Naive B cell (primary cell): Measurements from ENCODE around the gene GFY. TPM values are rescaled to one million over a fixed set of nuclear protein-coding genes. Genes with fewer than 3 reads are reported as not detected.

Experiments
- ATAC-seq, 2 donors: fragments of 150-1000 bp; cut with Tn5 transposase; 2 replicates each; pipeline ENCODE4 v1.10.0; 2021; ENCODE audit warnings: low read depth in 2 of 2, mild to moderate bottlenecking in 2 of 2, moderate library complexity in 2 of 2
- DNase-seq: peaks from one replicate; pipeline ENCODE4 v3.0.0; 2022
- H3K27ac Mint-ChIP-seq, 6 donors: one replicate each; pipeline ENCODE4 v1.8.0; 2020 to 2022; ENCODE audit warnings: mild to moderate bottlenecking in 6 of 6, mixed read lengths in 6 of 6, moderate library complexity in 5 of 6, inconsistent platforms in 2 of 6
- H3K27me3 Mint-ChIP-seq, 3 donors: one replicate each; pipeline ENCODE4 v1.8.0; 2021 to 2022; ENCODE audit warnings: mixed read lengths in 3 of 3, mild to moderate bottlenecking in 1 of 3
- H3K36me3 Mint-ChIP-seq, 2 donors: one replicate each; pipeline ENCODE4 v1.8.0; 2020 to 2022; ENCODE audit warnings: mixed read lengths in 2 of 2, inconsistent platforms in 1 of 2, mild to moderate bottlenecking in 1 of 2
- H3K4me1 Mint-ChIP-seq, 3 donors: one replicate each; pipeline ENCODE4 v1.8.0; 2020 to 2022; ENCODE audit warnings: mixed read lengths in 3 of 3, inconsistent platforms in 1 of 3, mild to moderate bottlenecking in 1 of 3, moderate library complexity in 1 of 3
- H3K4me3 Mint-ChIP-seq, 8 donors: one replicate each; pipeline ENCODE4 v1.8.0; 2020 to 2022; ENCODE audit warnings: mild to moderate bottlenecking in 8 of 8, mixed read lengths in 8 of 8, moderate library complexity in 8 of 8, inconsistent platforms in 2 of 8
- H3K9me3 Mint-ChIP-seq, 7 donors: one replicate each; pipeline ENCODE4 v1.8.0; 2020 to 2022; ENCODE audit warnings: mixed read lengths in 7 of 7, mild to moderate bottlenecking in 5 of 7, inconsistent platforms in 2 of 7, moderate library complexity in 1 of 7
- polyA plus RNA-seq, 6 donors: library from polyadenylated mRNA; unstranded; fragments of 300-500 nt; fragmentation: Illumina TruSeq; gene quantifications; one replicate each; pipeline ENCODE4 v1.2.3, GENCODE V29; 2021; ENCODE audit warnings: low read depth in 6 of 6

GFY gene
- polyA plus RNA-seq, 6 donors from 2014 or later: not detected

DNA sequence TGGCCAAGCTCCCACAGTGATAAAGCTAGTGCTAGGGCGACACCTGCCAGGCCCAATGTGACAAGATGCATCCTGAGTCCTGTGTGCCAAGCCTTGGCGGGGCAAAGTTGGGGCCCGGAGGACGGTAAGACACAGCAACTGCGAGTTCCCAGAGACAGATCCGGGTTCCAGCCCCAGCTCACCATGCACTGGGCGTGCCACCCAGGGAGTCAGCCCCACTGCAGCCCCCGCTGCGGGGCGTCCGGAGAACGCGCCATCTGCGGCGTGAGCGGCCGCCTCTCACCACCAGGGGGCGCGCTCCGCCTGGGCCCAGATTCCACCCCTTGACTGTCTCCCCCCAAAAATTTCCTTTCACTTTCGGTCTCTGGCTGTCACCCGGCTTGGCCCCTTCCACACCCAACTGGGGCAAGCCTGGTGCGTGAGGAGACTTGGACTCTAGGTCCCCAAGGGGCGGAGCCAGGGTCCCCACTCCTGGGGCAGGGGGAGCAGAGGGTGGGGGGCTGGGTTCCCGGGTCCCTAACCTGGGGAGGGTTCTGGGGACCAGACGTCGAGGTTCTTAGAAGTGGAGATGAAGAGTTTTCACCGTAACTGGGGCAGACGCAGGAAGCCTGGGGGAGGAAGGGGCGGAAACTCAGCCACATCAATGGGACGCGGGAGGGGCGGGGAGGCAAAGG lies 48.8 kb downstream of the GFY start, which contains the start of gene FLT3LG:
TSS of gene FLT3LG (plus strand) at position 348 of the 674 bp plus-strand sequence. CDS start 425 bp downstream, outside the sequence.
- Mint-ChIP-seq H3K4me3 (peak within 1 kb of the TSS; percentile 81 to 96 (median 91)), H3K27ac (peak within 1 kb of the TSS; percentile 95 to 98 (median 97)), H3K9me3 (peaks cover 0 to 6% (median 0%) of the 10 kb centered on the region in 7 donors), H3K27me3 (no peaks in the 10 kb centered on the region), H3K36me3 (peaks cover 0 to 2% of the 10 kb centered on the region in 2 donors), H3K4me1 (peaks cover 39 to 61% (median 50%) of the 10 kb centered on the region in 3 donors)
- DNase-seq (peak; percentile 92), ATAC-seq (peak; percentile 41 to 54)

DNA sequence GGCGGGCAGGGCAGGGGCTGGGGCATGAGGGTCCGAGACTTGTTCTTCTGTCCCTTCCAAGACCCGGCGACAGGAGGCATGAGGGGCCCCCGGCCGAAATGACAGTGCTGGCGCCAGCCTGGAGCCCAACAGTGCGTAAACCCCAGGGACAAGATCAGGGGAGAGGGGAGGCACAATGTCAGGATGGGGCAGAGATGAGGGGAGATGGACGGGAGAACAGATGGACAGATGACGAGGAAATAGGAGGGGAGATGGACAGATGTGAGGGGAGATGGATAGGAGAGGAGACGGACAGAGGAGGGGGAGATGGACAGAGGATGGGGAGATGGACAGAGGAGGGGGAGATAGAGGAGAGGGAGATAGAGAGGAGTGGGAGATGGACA lies 49.3 kb downstream of the GFY start:
- ATAC-seq (no peak), DNase-seq (no peak)
- Mint-ChIP-seq H3K9me3 (peaks cover 0 to 6% (median 0%) of the 10 kb centered on the region in 7 donors), H3K4me3 (peak overlapping the region; percentile 81 to 96 (median 91)), H3K36me3 (no peaks in the 10 kb centered on the region), H3K4me1 (peaks cover 37 to 58% (median 52%) of the 10 kb centered on the region in 3 donors), H3K27me3 (no peaks in the 10 kb centered on the region), H3K27ac (peak overlapping the region; percentile 95 to 98 (median 97))

DNA sequence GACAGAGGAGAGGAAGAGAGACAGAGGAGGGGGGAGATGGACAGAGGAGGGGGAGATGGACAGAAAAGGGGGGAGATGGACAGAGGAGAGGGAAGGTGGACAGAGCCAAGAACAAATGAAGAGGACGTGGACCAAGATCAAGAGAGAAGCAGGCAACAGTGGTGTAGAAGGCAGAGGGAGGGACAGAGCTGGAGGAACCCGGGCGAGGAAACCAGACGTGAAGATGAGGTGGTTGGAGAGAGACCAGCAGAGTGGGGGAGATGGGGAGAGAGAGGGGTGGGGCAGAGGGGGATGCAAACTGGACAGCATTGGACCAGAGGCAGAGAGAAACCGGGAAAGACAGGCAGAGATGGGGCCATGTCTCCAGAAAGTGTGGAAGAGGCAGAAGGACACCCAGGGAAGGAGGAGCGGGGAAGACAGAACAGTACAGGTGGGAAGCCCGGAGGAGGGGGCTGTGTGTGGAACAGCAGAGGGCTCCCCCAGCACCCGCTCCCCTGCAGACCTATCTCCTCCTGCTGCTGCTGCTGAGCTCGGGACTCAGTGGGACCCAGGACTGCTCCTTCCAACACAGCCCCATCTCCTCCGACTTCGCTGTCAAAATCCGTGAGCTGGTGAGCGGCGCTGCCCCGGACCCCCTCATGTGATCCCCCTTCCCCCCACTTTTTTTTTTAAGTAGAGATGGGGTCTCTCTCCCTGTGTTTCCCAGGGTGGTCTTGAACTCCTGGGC lies 50.2 kb downstream of the GFY start:
- Mint-ChIP-seq H3K9me3 (peaks cover 0 to under 1% (median 0%) of the 10 kb centered on the region in 7 donors), H3K4me3 (peak overlapping the region; percentile 70 to 96 (median 87)), H3K27me3 (no peaks in the 10 kb centered on the region), H3K27ac (peak overlapping the region; percentile 77 to 98 (median 92)), H3K4me1 (peaks cover 33 to 49% (median 46%) of the 10 kb centered on the region in 3 donors), H3K36me3 (no peaks in the 10 kb centered on the region)
- no peak for DNase-seq
- no peak for ATAC-seq

DNA sequence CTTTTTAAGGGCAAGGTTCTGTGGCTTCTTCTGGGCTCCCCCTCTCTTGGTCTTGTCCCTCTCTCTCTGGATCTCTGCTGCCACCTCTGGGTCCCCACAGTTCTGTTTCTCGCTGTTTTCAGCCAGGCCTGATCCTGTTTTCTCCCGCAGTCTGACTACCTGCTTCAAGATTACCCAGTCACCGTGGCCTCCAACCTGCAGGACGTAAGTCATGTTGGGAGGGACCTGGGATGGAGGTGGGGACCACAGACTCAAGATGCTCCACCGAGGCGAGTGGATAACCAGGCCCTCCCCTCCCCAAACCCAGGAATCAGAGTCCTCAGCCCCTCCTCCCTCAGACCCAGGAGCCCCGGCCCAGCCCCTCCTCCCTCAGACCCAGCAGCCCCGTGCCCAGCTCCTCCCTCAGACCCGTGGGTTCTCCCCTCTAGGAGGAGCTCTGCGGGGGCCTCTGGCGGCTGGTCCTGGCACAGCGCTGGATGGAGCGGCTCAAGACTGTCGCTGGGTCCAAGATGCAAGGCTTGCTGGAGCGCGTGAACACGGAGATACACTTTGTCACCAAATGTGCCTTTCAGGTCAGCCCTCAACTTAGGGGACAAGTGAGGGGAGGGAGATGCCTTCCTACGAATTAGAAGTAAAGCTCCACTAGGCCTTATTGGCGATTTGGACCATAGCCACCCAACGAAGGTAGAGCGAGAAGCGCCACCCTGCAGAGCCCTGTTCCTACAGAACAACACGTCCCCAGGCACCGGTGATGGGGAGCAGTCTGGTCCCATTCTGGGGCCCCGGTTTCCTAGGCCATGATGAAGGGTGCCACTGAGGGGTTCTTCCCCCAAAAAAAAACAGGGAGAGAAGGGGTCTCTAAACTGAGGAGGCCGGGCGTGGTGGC lies 51.0 kb downstream of the GFY start:
- Mint-ChIP-seq H3K4me1 (peaks cover 27 to 42% (median 38%) of the 10 kb centered on the region in 3 donors), H3K36me3 (no peaks in the 10 kb centered on the region), H3K27me3 (no peaks in the 10 kb centered on the region), H3K4me3 (peak overlapping the region in 7 of 8 donors; percentile 45 to 90 (median 74)), H3K9me3 (no peaks in the 10 kb centered on the region), H3K27ac (peak overlapping the region; percentile 44 to 98 (median 89))
- DNase-seq (no peak), ATAC-seq (peak; percentile 17 to 30)

Other genes with a start within 250 kb of the GFY start
- gene SLC6A16, start 100.2 kb upstream of the GFY start, polyA plus RNA-seq: 10 to 100 TPM in 1 of 6 donors, 1 to 10 TPM in 5; 5.8 to 17.4 (median 8.4) TPM
- 1,000 to 10,000 TPM in 1 of 6 donors, 100 to 1,000 TPM in 5; 672 to 1,032 (median 882) TPM for gene CD37, start 90.0 kb upstream of the GFY start, polyA plus RNA-seq
- gene TEAD2, start 63.0 kb upstream of the GFY start, polyA plus RNA-seq: 1 to 10 TPM in 5 of 6 donors, under 1 TPM in 1; 0.80 to 5.4 (median 3.0) TPM
- 1 to 10 TPM in 1 of 6 donors, under 1 TPM in 2, not detected in 3; 0.55 to 2.8 (median 0.82) TPM for gene DKKL1, start 61.5 kb upstream of the GFY start, polyA plus RNA-seq
- not detected for gene KASH5, start 37.1 kb upstream of the GFY start, polyA plus RNA-seq
- gene PTH2, start 1.9 kb upstream of the GFY start, polyA plus RNA-seq: not detected
- gene SLC17A7, start 16.1 kb downstream of the GFY start, polyA plus RNA-seq: not detected
- gene PIH1D1, start 26.4 kb downstream of the GFY start, polyA plus RNA-seq: 10 to 100 TPM; 70.3 to 95.3 (median 79.0) TPM
- gene ALDH16A1, start 27.8 kb downstream of the GFY start, polyA plus RNA-seq: 100 to 1,000 TPM in 1 of 6 donors, 10 to 100 TPM in 5; 54.2 to 103 (median 74.6) TPM
- 10 to 100 TPM in 5 of 6 donors, 1 to 10 TPM in 1; 9.5 to 15.0 (median 11.4) TPM for gene FLT3LG, start 48.8 kb downstream of the GFY start, polyA plus RNA-seq
- 1,000 to 10,000 TPM; 1,519 to 3,103 (median 2,606) TPM for gene RPL13A, start 62.2 kb downstream of the GFY start, polyA plus RNA-seq
- gene RPS11, start 71.0 kb downstream of the GFY start, polyA plus RNA-seq: 1,000 to 10,000 TPM; 2,581 to 3,900 (median 3,339) TPM
- gene FCGRT, start 87.3 kb downstream of the GFY start, polyA plus RNA-seq: 10 to 100 TPM; 56.7 to 69.7 (median 62.7) TPM
- gene RCN3, start 102.6 kb downstream of the GFY start, polyA plus RNA-seq: under 1 TPM in 2 of 6 donors, not detected in 4; 0.17 to 0.43 TPM
- gene NOSIP, start 155.2 kb downstream of the GFY start, polyA plus RNA-seq: 100 to 1,000 TPM in 5 of 6 donors, 10 to 100 TPM in 1; 89.5 to 136 (median 113) TPM
- gene PRRG2, start 155.9 kb downstream of the GFY start, polyA plus RNA-seq: under 1 TPM in 5 of 6 donors, not detected in 1; 0.20 to 0.79 (median 0.62) TPM
- gene PRR12, start 165.8 kb downstream of the GFY start, polyA plus RNA-seq: under 1 TPM; 0.09 to 0.77 (median 0.29) TPM
- gene RRAS, start 214.8 kb downstream of the GFY start, polyA plus RNA-seq: 10 to 100 TPM; 16.6 to 24.9 (median 19.9) TPM
- 1 to 10 TPM in 3 of 6 donors, under 1 TPM in 2, not detected in 1; 0.84 to 2.9 (median 1.1) TPM for gene SCAF1, start 216.8 kb downstream of the GFY start, polyA plus RNA-seq
- 10 to 100 TPM; 39.3 to 60.5 (median 52.4) TPM for gene IRF3, start 240.5 kb downstream of the GFY start, polyA plus RNA-seq
- gene BCL2L12, start 240.5 kb downstream of the GFY start, polyA plus RNA-seq: 10 to 100 TPM in 4 of 6 donors, 1 to 10 TPM in 2; 8.0 to 12.7 (median 10.6) TPM